GM03348 (cell line): Measurements from ENCODE around the gene PLCG2.
A peak's percentile ranks its signal among the peaks of the same experiment; 100 is the strongest.
"Not testable (repeated sequence)": the region's sequence is repeated elsewhere in the genome, so short reads cannot be mapped to it uniquely, and the experiment has no call there.

Source experiments
- DNase-seq: peaks from one replicate; pipeline ENCODE4 v3.0.0; 2012; ENCODE audit warnings: low spot score

The PLCG2 gene

DNA sequence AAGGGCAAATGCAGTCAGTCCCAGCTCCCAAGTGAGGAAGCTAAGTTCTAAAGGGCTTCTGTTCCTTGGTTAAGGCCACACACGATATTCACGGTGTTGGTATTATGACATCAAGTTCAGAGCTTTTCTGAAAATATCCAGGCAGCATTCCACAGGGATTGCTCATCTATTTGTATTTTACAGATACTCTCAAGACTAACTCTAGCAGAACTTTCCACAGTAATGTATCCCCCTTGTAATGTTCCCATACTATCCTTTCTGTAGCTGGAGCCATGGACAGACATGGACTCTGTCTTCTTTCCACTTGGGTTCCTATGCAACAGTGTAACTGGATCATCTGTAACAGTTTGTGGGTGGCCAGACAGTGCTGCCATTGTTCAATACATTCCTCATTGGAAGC lies 218.6 kb downstream of the PLCG2 start:
- peak; percentile 70 for DNase-seq

DNA sequence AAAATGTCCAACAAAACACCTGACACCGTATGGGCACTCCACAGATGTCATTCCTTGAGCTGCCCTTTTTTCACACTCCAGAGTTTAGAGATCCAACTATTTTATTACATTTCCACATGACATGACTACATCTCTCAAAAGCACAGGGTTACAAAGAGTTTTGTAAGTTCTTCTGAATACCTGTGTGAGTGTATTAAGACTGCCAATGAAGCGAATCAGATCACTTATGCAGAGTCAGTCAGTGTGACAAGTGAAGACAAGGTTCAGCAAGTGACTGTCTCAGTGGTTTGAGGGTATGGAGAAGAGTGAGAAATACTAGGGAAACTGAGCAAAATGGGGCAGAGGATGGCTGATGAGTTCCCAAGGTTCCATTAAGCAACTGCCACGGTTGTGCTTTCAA lies 223.7 kb downstream of the PLCG2 start:
- DNase-seq: no peak

- no peak for DNase-seq
Measured at GRCh38 chr16:82004601-82005000, 225.5 kb downstream of the PLCG2 start.

GRCh38 chr16:82005027-82005830 lies 226.1 kb downstream of the PLCG2 start:
- no peak for DNase-seq

DNA sequence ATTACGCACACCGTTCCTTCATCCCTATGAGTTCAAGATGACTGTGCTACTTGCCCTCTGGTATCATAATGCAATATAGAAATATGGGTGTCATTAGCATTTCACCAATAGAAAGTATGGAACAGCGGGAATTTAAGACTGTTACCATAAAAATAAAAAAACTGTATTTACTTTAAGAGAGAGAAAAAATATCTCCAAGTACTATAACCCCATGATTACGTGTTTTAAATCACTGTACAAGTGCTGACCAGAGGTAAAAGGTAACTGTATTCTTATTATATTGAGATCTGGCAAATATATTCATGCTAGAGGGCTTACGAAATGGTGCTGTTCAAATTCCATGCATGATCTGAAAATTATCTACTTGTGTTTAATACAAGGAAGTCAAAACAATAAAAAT lies 226.9 kb downstream of the PLCG2 start:
- DNase-seq: no peak

GRCh38 chr16:82007189-82007588 lies 228.1 kb downstream of the PLCG2 start:
- DNase-seq: no peak

DNA sequence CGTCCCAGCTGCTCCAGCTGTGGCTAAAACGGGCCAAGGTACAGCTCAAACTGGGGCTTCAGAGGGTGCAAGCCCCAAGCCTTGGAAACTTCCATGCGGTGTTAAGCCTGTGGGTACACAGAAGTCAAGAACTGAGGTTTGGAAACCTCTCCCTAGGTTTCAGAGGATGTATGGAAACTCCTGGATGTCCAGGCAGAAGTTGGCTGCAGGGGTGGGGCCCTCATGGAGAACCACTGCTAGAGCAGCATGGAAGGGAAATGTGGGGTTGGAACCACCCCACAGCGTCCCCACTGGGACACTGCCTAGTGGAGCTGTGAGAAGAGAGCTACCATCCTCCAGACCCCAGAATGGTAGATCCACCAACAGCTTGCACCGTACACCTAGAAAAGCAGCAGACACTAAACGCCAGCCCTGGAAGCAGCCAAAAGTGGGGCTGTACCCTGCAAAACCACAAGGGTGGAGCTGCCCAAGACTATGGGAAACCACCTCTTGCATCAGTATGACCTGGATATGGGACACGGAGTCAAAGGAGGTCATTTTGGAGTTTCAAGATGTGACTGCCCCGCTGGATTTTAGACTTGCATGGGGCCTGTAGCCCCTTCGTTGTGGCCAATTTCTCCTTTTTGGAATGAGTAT lies 230.0 kb downstream of the PLCG2 start:
- DNase-seq: no peak

- not testable (repeated sequence) for DNase-seq
Measured at GRCh38 chr16:82009789-82010188, 230.7 kb downstream of the PLCG2 start.

DNA sequence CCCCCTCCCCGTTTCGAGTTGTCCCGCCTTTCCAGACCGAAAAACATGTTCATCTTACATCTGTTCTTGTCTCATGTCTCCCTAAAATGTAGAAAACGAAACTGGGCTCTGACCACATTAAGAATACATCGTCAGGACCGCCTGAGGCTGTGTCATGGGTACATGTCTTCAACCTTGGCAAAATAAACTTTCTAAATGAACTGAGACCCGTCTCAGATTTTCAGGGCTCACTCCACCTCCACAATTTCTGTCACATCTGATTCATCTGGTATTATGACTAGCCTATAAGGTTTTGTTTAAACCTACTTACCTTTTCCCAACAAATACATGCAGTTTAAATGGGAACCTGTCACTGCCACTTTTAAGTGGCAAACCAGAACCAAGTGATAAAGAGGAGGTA lies 231.6 kb downstream of the PLCG2 start:
- no peak for DNase-seq

GRCh38 chr16:82011199-82011641 lies 232.1 kb downstream of the PLCG2 start, which contains the start of gene SDR42E1:
Gene SDR42E1, minus strand, starts transcription at chr16:82011470. Its CDS starts 10,612 bp downstream, at chr16:82000858.
- no peak for DNase-seq
